ENCODE data around the gene MARCKS. TPM values are rescaled to one million over a fixed set of nuclear protein-coding genes. Genes with fewer than 3 reads are reported as not detected.

MARCKS gene
- polyA plus RNA-seq, 10 donors, result 189 to 339 (median 232) TPM

DNA sequence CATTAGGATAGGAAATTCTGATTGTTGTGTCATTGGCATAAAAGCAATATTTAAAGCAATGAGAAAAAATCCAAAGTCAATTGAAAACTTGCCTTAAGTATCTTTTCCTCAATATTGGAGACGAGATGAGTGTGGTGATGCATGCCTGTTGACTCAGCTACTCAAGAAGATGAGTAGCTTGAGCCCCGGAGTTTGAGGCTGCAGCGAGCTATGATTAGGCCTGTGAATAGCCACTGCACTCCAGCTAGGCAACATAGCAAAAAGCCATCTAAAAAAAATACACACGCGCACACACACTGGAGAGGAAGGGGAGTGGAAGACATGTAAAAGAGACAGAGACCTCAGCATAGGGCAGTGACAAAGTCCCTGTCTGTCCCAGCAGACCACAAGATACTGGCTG, 9.7 kb upstream of the MARCKS start:
- no peak for DNase-seq

DNA sequence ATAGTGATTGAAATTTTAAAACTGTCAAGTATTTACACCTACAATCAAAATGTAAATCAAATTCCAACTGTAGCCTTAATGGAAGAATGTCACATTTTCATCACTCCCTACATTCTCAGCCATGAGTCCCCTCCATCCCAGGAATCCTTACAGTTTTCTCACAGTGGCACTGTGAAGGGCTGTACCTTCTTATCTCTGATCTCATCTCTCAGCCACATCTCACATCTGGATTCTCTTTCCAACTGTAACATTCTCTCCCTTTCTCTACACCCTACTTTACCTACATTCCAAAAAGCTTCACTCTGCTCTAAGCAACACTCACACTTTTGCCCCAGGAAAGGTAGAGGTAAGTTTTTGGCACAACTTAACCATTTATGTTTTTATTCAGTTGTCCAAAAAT, 8.9 kb upstream of the MARCKS start:
- DNase-seq, result no peak

DNA sequence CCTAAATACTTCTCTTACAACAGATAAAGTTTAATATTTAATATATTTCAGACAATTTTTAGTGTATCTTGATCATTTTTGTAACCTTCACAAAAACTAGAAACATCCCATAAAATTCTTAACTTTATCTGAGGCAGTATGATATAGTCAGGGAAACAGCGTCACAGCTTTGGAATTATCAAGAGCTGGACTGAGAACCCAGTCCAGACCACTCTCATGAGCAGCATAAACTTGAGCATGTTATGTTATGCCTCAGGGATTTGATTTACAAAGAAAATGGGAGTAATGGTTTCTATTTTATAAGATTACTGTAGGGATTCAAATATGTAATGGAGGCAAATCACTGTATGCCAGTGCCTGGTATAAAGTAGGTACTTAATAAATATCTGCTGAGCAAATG, 8.3 kb upstream of the MARCKS start:
- no peak for DNase-seq

DNA sequence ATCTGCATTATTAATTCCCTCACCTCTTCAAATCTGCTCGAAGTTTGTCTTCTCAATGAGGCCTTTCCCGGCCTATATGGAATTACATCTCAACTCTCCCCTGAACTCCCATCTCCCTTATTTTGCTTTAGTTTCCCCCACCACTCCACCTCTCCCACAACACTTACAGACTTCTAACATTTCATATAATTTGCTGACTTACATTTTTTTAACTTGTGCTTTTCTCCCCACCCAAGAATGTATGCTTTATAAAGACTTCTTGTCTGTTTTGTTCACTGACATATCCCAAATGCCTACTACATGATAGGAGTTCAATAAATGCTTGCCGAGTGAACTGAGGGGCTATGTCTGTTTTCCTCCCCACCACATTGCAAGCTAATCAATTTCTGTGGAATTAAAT, 3.9 kb upstream of the MARCKS start:
- no peak for DNase-seq

DNA sequence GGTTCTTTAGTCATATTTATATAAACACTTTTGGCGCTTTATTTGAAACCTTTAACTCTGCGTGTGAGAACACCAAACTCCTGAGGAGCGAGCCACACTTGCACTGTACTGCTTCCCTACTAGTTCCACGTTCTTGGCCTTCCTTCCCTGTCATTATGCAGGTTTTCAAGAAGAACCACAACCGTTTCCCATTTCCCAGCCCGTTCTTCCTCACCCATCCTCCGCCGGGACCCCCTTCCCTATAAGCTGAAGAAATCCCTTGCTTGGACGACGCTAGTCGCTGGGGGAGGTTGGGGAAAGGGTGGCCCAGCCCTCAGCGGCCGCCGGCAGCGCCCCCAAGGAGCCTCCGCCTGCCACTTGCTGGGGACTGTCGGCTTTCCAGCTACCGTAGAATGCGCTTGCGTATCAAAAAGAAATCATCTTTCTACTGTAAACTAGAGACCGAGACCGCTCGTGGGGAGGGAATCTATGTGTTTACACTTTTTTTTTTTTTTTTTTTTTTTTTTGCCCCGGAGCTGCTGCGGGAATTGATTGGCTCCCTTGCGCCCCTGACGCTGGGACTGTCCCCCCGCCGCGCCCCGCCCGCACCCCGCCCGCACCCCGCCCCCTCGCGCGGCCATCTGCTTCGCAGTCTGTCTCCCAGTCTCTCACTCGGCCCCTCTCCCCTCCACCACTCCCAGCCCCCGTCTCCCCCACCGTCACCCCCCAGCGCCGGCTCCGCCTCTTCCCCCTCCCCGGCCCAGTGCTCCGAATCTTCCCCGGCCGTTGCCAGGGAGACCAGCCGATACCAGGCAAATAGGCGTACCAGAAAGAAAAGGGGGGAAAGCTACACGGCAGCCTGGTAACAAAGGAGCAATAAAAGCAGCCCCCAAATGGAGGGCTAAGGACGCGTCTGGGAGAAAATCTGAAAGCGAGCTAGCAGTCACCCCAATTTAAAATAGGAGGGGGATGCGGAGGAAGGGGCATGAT, 2.3 kb upstream of the MARCKS start:
- DNase-seq, result peak; percentile 89 to 94 (median 92)

DNA sequence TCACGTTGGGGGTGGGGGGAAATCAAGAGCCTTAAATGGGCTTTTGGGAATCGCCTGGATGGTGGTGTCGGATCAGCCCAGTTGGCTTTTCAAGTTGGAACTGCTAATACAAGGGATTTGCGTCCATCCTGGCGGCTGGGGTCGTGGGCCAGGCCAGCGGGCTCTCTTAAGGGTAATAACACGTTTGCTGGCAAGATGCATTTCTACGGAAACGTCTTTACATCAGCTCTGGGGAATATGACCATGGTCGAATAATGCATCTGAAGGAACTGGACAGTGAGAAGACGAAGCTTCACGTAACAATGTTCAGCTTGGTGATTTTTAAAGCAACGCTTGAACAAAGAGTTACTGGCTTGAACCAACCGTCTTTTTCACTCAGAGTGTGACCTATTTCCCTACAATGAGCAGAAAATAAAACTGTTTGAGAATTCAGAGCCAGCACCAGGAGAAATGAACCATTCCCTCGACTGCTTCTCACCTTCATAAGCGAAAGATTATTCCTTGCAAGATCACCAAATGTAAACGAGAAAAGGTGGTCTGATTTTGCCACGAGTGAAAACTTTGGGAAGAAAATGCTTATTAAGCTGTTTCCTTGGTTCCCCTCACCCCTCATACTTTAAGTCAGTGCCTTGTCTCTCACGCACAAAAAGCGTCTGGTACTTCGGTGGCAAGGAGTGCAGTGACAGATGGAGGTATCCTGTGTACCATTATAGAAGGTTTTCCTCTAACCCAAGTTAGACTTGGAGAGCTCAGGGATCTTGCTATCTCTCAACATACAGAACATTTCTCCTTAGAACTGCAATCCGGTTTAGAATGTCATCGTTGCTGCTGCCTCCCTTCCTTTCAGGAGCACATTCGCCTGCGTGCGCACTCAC, 1.4 kb upstream of the MARCKS start:
- DNase-seq, result peak; percentile 72 to 93 (median 76)

DNA sequence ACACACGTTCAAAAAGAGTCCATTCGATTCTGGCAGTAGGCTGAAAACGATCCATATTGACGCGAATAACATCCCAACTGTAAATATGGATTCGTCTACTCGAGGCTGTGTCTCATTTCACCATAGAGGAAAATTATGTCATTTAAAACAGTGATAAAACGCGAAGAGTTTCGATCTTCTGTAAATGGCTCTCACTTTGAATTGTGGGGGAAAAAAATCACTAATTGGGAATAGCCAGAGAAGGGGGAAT, 845 bp upstream of the MARCKS start:
- no peak for DNase-seq

DNA sequence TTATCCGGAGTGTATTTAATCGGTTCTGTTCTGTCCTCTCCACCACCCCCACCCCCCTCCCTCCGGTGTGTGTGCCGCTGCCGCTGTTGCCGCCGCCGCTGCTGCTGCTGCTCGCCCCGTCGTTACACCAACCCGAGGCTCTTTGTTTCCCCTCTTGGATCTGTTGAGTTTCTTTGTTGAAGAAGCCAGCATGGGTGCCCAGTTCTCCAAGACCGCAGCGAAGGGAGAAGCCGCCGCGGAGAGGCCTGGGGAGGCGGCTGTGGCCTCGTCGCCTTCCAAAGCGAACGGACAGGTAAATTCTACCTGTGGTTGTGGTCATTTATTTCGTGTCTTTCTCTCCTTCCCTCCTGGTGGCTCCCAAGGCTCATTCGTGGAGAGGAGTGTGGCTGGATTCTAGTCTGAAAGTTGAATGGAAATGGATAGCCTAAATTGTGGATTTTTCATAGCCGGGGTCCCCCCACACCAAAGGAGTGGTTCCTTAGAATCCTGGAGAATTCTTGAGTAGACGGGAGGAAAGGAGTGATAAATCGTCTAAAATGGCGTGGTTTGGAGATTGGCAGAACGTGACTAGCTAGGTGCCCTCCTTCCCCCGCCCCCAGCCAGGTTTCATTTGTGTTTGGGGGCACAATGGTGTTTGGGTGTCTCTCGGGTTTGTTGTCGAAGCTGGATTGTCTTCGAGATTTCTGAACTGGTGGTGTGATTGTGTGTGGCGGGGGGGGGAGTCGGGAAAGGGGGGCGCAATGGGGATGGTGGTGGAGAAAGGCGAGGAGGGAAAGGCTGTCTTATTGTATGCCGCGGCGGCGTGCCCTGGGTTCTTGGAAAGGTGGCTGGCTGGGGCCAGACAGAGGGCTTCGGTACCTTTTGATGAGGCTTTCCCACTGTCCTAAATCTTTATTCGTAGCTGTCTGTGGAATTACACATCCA, 673 bp downstream of the MARCKS start:
- DNase-seq, result peak; percentile 63 to 86 (median 63)

DNA sequence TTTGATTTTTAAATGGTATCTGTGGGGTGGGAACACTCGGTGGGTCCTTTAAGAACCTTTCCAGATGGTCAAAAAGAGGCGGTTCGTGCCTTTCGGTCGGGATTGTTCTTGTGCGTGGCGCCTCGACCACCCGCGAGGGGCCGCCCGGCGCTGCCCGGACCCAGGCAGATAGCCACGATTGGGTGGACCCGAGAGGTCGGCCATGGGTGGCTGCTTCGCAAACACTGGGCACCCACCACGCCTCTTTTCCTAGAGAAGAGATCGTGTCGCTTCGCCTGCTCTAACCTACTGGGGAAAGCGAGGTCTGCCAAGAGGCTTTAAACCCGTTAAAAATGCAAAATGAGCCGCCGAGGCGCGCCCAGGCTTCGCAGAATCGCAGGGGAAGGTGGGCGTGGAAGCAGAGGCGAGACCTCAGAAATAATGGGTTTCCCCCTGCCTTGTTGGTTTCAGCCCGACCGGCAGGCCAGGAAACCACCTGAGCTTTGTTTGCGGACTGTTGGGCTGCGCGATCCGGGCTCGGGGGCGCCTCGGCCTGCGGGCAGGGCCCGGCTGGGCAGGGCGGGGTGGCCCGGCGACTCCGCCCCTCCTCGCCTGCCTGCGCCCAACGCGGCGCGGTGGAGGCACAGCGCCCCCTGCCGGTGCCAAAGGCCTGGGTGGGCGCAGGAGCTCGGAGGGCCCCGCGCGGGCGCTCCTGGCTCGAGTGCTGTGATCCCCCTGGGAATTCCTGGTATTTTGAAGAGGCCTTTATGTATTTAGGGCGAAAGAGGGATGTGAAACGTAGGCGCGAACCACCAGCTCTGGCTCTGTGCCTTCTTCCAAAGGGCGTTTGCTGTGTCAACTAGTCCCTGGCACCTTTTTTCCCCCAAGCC, 1.6 kb downstream of the MARCKS start:
- peak; percentile 94 to 97 (median 96) for DNase-seq

DNA sequence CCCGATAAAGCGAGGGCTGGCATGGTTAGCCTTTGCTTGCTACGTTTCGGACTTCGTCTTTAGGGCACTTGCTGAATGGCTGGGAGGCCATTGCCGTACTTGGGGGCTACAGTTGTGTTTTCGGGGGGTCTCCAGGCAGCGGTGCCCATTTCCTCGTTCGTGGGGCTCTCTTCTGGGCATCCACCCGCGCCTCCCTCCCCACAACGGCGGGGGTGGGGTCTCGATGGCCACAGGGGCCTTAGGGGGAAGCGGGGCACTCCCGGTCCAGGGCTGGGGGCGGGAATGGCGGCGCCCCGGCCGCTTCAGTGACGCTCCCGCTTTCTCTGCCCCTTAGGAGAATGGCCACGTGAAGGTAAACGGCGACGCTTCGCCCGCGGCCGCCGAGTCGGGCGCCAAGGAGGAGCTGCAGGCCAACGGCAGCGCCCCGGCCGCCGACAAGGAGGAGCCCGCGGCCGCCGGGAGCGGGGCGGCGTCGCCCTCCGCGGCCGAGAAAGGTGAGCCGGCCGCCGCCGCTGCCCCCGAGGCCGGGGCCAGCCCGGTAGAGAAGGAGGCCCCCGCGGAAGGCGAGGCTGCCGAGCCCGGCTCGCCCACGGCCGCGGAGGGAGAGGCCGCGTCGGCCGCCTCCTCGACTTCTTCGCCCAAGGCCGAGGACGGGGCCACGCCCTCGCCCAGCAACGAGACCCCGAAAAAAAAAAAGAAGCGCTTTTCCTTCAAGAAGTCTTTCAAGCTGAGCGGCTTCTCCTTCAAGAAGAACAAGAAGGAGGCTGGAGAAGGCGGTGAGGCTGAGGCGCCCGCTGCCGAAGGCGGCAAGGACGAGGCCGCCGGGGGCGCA, 2.4 kb downstream of the MARCKS start:
- peak; percentile 44 to 81 (median 68) for DNase-seq

DNA sequence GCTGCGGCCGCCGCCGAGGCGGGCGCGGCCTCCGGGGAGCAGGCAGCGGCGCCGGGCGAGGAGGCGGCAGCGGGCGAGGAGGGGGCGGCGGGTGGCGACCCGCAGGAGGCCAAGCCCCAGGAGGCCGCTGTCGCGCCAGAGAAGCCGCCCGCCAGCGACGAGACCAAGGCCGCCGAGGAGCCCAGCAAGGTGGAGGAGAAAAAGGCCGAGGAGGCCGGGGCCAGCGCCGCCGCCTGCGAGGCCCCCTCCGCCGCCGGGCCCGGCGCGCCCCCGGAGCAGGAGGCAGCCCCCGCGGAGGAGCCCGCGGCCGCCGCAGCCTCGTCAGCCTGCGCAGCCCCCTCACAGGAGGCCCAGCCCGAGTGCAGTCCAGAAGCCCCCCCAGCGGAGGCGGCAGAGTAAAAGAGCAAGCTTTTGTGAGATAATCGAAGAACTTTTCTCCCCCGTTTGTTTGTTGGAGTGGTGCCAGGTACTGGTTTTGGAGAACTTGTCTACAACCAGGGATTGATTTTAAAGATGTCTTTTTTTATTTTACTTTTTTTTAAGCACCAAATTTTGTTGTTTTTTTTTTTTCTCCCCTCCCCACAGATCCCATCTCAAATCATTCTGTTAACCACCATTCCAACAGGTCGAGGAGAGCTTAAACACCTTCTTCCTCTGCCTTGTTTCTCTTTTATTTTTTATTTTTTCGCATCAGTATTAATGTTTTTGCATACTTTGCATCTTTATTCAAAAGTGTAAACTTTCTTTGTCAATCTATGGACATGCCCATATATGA, 3.2 kb downstream of the MARCKS start:
- peak; percentile 61 to 83 (median 68) for DNase-seq

DNA sequence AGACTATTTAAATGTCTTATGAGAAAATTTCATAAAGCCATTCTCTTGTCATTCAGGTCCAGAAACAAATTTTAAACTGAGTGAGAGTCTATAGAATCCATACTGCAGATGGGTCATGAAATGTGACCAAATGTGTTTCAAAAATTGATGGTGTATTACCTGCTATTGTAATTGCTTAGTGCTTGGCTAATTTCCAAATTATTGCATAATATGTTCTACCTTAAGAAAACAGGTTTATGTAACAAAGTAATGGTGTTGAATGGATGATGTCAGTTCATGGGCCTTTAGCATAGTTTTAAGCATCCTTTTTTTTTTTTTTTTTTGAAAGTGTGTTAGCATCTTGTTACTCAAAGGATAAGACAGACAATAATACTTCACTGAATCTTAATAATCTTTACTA, 5.0 kb downstream of the MARCKS start:
- DNase-seq, result no peak

DNA sequence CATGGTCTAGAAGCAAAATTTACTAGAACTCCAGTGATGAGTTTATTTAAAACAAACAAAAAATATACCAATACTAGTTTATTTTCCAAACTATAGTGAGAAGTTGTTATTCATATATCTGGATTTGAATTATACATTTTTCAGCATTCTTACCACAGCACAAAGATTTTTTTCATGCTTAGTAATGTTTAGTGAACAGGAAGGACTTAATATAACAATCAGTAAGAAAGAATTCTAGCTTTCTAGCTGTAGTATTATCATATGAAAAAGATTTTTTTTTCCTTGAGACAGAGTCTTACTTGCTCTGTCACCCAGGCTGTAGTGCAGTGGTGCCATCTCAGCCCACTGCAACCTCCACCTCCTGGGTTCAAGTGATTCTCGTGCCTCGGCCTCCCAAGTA, 13.8 kb downstream of the MARCKS start:
- no peak for DNase-seq

DNA sequence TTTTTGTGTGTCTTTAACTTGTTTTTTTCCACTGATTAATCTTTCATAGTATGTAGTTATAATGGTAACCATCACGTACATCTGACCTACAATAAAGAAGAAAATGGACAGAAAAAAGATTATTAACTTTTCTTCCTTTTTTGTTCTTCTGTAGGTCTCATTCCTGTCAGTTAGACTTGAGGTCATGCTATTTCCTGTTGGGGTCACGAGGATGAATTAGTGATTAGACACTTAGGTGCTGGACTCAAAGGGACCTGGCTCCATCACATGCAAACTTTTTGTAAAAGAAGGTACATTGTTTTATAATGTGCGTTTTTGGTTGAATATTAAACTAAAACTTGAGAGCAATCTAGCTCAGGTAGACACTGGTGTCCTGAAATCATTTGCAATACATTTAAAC, 14.8 kb downstream of the MARCKS start:
- no peak for DNase-seq

DNA sequence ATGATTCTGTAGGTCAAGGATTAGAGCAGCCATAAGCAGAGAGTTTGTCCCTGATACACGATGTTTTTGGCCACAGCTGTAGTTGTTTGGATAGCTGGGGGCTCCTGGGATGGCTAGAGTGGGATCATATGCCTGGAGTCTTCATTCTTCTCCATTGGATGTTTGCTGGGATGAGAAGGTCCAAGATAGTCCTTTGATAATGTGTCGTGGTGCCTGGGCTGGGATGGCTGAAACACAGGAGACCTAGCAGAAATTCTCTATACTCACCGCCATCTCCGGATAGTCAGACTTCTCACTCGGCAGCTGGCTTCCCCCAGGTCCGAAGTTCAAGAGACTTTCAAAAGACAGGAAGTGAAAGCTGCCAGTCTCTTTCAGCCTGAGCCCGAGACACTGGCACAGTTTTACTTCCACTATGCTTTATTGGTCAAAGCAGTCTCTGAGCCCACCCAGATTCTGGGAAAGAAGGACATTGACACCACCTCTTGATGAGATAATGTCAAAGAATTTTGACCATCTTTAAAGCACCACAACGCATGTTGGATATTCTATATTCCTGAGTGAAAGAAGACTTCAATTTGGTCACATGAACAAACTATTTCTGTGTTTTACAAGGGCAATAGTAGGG, 16.0 kb downstream of the MARCKS start:
- DNase-seq, result no peak

DNA sequence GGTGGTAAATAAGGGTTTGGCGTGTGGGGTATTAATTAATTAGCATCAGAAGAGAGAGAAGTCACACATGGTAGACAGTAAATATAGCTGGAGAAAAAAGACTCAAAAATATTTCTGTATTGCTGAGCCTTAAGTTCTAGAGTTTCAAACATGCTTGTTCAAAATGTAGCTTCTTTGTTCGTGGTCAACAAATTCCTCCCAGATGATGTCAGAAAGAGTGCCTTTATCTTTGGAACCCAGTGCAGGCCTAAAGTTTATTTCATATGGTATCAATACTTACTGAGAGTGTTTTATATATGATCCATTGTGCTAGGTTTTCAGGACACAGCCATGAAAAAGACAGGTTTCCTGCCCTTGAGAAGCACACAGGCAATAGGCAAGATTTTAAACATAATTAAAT, 18.3 kb downstream of the MARCKS start:
- peak in 1 of 3 donors; percentile 43 for DNase-seq

DNA sequence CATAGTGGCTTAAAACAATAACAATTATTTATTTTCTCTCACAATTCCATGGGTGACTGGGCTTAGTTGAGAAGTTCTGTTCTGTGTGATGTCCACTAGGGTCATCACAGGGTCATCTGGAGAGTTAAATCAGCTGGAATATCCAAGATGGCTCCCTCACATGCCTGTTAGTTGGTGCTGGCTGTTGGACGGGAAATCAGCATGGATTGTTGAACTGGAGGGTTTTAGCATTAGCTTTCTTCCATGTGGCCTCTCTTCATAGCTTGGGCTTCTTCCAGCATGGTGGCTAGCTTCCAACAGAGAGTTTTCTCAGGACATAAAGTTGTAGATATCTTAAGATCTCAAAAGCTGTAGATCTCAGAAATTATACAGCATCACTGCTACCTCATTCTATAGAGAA, 19.6 kb downstream of the MARCKS start:
- DNase-seq, result no peak
